Measurements from ENCODE around the gene ZNF598. TPM values are rescaled to one million over a fixed set of nuclear protein-coding genes. Genes with fewer than 3 reads are reported as not detected.

ZNF598 gene
- total RNA-seq, 1 experiment from 2014 or later = 70.9 TPM

- Mint-ChIP-seq H3K9me3 (no peaks in the 10 kb centered on the region; a peak in 1 of 5 replicates), H3K27me3 (ENCODE audit: low read depth) (no peaks in the 10 kb centered on the region; the same call in 1 of the 2 replicates), H3K4me1 (peaks cover 22 to 36% of the 10 kb centered on the region in 2 experiments), H3K4me3 (peak overlapping the region; percentile 78 to 81), H3K27ac (no peak overlapping the region; a peak in 1 of 7 replicates), H3K36me3 (ENCODE audit: insufficient read depth in 1 of 3, low read depth in 3 of 3) (peaks cover 8 to 19% (median 15%) of the 10 kb centered on the region in 3 experiments)
- H3K4me1 ChIP-seq (ENCODE audit: insufficient read depth, low read length) = peaks cover 6% of the 10 kb centered on the region; the same call in 1 of the 2 replicates
- no peak overlapping the region for H3K4me2 ChIP-seq (ENCODE audit: insufficient read depth, insufficient read length, low read length)
- peaks cover 11% of the 10 kb centered on the region for H3K23me2 ChIP-seq (ENCODE audit: insufficient read length, low read depth, low read length, poor library complexity, severe bottlenecking)
- H4K5ac ChIP-seq (ENCODE audit: insufficient read length, low read depth, low read length) = no peak overlapping the region
- H3K18ac ChIP-seq (ENCODE audit: insufficient read length, low read depth, low read length) = no peak overlapping the region
- H2BK12ac ChIP-seq (ENCODE audit: insufficient read length, low read depth, low read length) = no peak overlapping the region
- no peaks in the 10 kb centered on the region for H4K20me1 ChIP-seq (ENCODE audit: control insufficient read depth, insufficient read depth, insufficient read length)
- H2BK15ac ChIP-seq (ENCODE audit: low read depth, low read length) = no peak overlapping the region
- peaks cover 26% of the 10 kb centered on the region; the same call in 1 of the 2 replicates for H3K79me2 ChIP-seq (ENCODE audit: insufficient read depth, low read length)
- no peaks in the 10 kb centered on the region for H3K27me3 ChIP-seq (ENCODE audit: insufficient read depth, low read length)
- no peak overlapping the region for H3K27ac ChIP-seq (ENCODE audit: insufficient read length, low read depth, low read length)
- H3K14ac ChIP-seq (ENCODE audit: insufficient read depth, low read length) = no peak overlapping the region; the same call in 1 of the 2 replicates
- H2AFZ ChIP-seq (ENCODE audit: low read length) = no peak overlapping the region
- H3K9me3 ChIP-seq (ENCODE audit: control insufficient read depth, low read depth, low read length) = no peaks in the 10 kb centered on the region
- no peak overlapping the region for H3T11ph ChIP-seq (ENCODE audit: low read length)
- H3K79me1 ChIP-seq (ENCODE audit: insufficient read depth, low read depth, low read length, poor library complexity, severe bottlenecking) = peaks cover 24% of the 10 kb centered on the region
- no peak overlapping the region for H3K9ac ChIP-seq (ENCODE audit: extremely low read depth, insufficient read length, low read length)
- TF ChIP-seq, protein P1, sequence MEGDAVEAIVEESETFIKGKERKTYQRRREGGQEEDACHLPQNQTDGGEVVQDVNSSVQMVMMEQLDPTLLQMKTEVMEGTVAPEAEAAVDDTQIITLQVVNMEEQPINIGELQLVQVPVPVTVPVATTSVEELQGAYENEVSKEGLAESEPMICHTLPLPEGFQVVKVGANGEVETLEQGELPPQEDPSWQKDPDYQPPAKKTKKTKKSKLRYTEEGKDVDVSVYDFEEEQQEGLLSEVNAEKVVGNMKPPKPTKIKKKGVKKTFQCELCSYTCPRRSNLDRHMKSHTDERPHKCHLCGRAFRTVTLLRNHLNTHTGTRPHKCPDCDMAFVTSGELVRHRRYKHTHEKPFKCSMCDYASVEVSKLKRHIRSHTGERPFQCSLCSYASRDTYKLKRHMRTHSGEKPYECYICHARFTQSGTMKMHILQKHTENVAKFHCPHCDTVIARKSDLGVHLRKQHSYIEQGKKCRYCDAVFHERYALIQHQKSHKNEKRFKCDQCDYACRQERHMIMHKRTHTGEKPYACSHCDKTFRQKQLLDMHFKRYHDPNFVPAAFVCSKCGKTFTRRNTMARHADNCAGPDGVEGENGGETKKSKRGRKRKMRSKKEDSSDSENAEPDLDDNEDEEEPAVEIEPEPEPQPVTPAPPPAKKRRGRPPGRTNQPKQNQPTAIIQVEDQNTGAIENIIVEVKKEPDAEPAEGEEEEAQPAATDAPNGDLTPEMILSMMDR (conservative IDR thresholded peaks at IDR 0.05) = no peak
- no peak overlapping the region for H2BK120ac ChIP-seq (ENCODE audit: low read depth, low read length, poor library complexity, severe bottlenecking)
- H3K4ac ChIP-seq (ENCODE audit: low read depth, low read length) = no peak overlapping the region
- no peak overlapping the region for H2BK20ac ChIP-seq (ENCODE audit: low read depth, low read length, poor library complexity, severe bottlenecking)
- no peak overlapping the region for H3K23ac ChIP-seq (ENCODE audit: insufficient read length, low read depth, low read length)
- H4K91ac ChIP-seq (ENCODE audit: insufficient read length, low read depth, low read length) = no peak overlapping the region
- no peak overlapping the region for H2BK5ac ChIP-seq (ENCODE audit: insufficient read length, low read length)
- no peak overlapping the region for H3K56ac ChIP-seq (ENCODE audit: insufficient read length, low read depth, low read length)
- no peak overlapping the region for H4K8ac ChIP-seq (replicated peaks; ENCODE audit: insufficient read length, low read depth, low read length)
- DNase-seq = no peak
- WGBS (ENCODE audit: extremely low coverage, insufficient read length, low lambda C conversion rate) = no CpG with 5 or more reads among the region's 16 CpGs
- H2AK5ac ChIP-seq (ENCODE audit: insufficient read length, low read length) = no peak overlapping the region
Observed at GRCh38 chr16:2007081-2007836, 2.4 kb downstream of the ZNF598 start.
